T-helper 17 cell (primary cell): ENCODE data around the gene OSTN. TPM values are rescaled to one million over a fixed set of nuclear protein-coding genes. Genes with fewer than 3 reads are reported as not detected.

ENCODE experiments used
- ATAC-seq: fragments of 150-1000 bp; cut with Tn5 transposase; 2 replicates; pipeline ENCODE4 v1.10.0; 2021; ENCODE audit warnings: mild to moderate bottlenecking, moderate library complexity
- DNase-seq, 3 donors: peaks; one replicate each; pipeline versions ENCODE4 v3.0.0 to v3.0.0-alpha.2; 2020 to 2021
- H3K9me3 ChIP-seq: one replicate; pipeline ENCODE4 v1.7.0; 2013; ENCODE audit warnings: low read length, mild to moderate bottlenecking; ENCODE audit not compliant: control insufficient read depth, poor library complexity, severe bottlenecking
- H3K27ac Mint-ChIP-seq: one replicate; pipeline ENCODE4 v1.8.0; 2022; ENCODE audit warnings: mild to moderate bottlenecking, moderate library complexity, mixed read lengths
- H3K27me3 Mint-ChIP-seq: one replicate; pipeline ENCODE4 v1.8.0; 2022; ENCODE audit warnings: mixed read lengths
- H3K36me3 Mint-ChIP-seq: one replicate; pipeline ENCODE4 v1.8.0; 2022; ENCODE audit warnings: low read depth, mixed read lengths
- H3K4me1 Mint-ChIP-seq: one replicate; pipeline ENCODE4 v1.8.0; 2022; ENCODE audit warnings: mild to moderate bottlenecking, mixed read lengths
- H3K4me3 Mint-ChIP-seq: one replicate; pipeline ENCODE4 v1.8.0; 2022; ENCODE audit warnings: mild to moderate bottlenecking, moderate library complexity, mixed read lengths
- total RNA-seq, 4 donors: library from RNA in 2 of 4; stranded (reverse) in 2 of 4; gene quantifications; one replicate each; pipeline ENCODE4 v1.2.3 and lab custom pipeline; 2022 to 2026

OSTN gene
- total RNA-seq, 2 donors from 2014 or later, result not detected

DNA sequence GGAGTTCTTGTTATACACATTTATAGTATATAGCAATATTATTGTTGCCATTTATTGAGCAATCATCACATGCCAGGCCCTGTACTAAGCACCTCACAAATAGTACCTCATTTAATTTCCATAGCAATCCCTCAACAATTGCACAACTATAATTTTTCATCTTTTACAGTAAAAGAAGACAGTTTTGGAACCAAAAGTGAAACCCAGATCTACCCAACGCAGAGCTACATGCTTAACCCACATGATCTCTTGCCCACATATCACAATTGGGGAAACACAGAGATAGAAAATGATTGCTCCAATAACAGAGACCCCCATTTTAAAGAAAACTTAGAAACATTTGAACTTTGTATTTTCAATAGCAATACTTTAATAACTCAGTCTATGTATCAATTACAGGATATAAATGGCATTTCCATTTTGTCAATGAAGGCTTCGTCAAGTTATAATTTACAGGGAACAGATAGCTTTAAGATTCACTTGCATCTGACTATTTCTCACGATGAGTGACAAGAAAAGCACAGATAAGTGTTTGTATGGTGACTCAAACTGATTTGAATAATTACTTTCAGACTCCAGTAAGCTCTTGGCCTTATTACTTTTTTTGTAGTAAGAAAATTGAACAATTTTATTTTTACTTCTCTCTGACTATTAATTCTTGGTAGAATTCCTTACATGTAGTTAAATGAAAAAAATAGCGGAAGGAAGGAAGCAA is 91.4 kb downstream of the OSTN start:
- no peaks in the 10 kb centered on the region for H3K36me3 Mint-ChIP-seq
- peak; percentile 57 for ATAC-seq
- H3K4me3 Mint-ChIP-seq, result peak overlapping the region; percentile 52
- H3K27me3 Mint-ChIP-seq, result no peaks in the 10 kb centered on the region
- H3K9me3 ChIP-seq, result no peaks in the 10 kb centered on the region
- peak overlapping the region; percentile 44 for H3K27ac Mint-ChIP-seq
- no peaks in the 10 kb centered on the region for H3K4me1 Mint-ChIP-seq
- no peak for DNase-seq

DNA sequence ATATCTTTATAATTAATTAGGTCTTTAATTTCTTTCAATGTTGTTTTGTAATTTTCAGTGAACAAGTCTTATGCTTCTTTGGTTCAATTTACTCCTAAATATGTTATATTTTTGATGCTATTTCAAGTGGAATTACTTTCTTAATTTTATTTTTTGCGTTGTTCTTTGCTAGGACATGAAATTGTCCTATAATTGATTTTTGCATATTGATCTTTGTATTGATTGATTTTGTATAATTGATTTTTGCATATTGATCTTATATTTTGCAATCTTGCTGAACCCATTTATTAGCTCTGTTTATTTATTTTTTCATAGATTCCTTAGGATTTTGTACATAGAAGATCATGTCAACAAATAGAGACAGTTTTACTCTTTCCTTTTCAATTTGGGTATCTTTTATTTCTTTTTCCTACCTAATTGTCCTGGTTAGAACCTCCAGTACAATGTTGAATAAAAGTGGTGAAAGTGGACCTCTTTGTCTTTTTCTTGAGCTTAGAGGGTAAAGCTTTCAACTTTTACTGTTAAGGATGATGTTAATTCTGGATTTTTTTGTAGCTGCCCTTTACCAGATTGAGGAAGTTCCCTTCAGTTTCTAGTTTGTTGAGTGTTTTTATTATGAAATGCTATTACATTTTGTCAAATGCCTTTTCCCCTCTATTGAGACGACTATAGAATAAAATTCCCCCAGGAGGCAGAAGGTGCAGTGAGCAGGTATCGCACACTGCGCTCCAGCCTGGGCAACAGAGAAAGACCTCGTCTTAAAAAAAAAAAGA is 93.4 kb downstream of the OSTN start:
- Mint-ChIP-seq H3K27me3 (no peaks in the 10 kb centered on the region), H3K4me1 (no peaks in the 10 kb centered on the region), H3K36me3 (no peaks in the 10 kb centered on the region), H3K27ac (no peak overlapping the region), H3K4me3 (no peak overlapping the region)
- H3K9me3 ChIP-seq, result no peaks in the 10 kb centered on the region
- DNase-seq (no peak), ATAC-seq (no peak)

DNA sequence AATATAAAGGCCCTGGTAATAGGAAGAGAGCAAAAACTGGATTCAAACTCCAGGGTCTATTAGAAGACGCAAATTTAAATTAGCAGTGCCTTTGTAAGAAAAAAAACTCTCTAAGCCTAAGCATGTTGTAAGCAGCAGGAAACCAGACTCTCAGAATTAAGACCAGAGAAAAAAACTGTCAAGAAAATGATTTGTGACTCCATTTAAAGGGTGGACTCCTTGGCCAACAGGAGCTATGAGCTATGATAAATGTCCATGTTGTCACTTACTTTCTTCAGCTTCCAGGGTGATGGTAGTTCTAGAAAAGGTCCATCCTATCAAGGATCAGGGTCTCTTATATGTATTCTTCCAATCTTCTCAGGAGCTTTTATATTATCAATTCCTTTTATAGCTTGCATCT is 95.2 kb downstream of the OSTN start:
- no peaks in the 10 kb centered on the region for H3K27me3 Mint-ChIP-seq
- DNase-seq (no peak), ATAC-seq (no peak)
- H3K9me3 ChIP-seq, result no peaks in the 10 kb centered on the region
- no peaks in the 10 kb centered on the region for H3K36me3 Mint-ChIP-seq
- H3K27ac Mint-ChIP-seq, result no peak overlapping the region
- no peak overlapping the region for H3K4me3 Mint-ChIP-seq
- H3K4me1 Mint-ChIP-seq, result no peaks in the 10 kb centered on the region

DNA sequence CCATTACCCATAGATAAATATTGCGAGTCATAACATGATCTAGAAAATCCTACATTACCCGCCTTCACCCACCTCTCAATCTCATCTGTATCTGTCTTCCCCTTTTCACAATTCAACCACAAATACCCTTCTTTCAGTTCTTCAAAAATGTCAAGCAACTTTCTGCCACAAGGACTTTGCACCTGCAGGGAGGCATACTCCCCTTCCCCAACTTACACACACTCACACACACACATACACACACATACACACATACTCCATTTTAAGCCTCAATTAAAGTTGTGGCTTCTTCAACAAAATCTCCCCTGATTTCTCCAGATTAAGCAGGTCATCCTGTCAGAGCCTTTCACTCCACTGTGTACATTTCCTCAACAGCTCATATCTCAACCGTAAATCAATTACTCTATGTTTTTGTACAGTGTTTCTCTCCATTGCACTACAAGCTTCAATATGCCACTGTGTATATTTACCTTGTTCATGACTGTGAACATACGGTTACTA is 97.0 kb downstream of the OSTN start:
- Mint-ChIP-seq H3K4me3 (no peak overlapping the region), H3K4me1 (no peaks in the 10 kb centered on the region), H3K27me3 (no peaks in the 10 kb centered on the region), H3K36me3 (no peaks in the 10 kb centered on the region), H3K27ac (no peak overlapping the region)
- H3K9me3 ChIP-seq, result no peaks in the 10 kb centered on the region
- no peak for DNase-seq
- peak; percentile 36 for ATAC-seq

DNA sequence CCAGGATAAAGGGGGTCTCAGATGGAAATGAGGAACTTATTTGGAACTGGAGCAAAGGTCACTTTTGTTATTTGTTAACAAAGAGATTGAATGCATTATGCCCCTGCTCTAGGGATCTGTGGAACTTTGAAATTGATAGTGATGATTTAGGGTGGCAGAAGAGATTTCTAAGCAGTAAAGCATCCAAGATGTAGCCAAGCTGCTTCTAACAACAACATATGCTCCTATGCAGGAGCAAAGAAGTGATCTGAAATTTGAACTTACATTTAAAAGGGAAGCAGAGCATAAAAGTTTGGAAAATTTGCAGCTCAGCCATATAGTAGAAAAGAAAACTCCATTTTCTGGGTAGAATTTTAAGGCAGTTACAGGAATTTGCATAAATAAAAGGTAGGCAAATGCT is 99.8 kb downstream of the OSTN start:
- H3K9me3 ChIP-seq, result no peaks in the 10 kb centered on the region
- no peak overlapping the region for H3K4me3 Mint-ChIP-seq
- no peaks in the 10 kb centered on the region for H3K27me3 Mint-ChIP-seq
- H3K4me1 Mint-ChIP-seq, result no peaks in the 10 kb centered on the region
- ATAC-seq (no peak), DNase-seq (no peak)
- H3K27ac Mint-ChIP-seq, result no peak overlapping the region
- no peaks in the 10 kb centered on the region for H3K36me3 Mint-ChIP-seq

DNA sequence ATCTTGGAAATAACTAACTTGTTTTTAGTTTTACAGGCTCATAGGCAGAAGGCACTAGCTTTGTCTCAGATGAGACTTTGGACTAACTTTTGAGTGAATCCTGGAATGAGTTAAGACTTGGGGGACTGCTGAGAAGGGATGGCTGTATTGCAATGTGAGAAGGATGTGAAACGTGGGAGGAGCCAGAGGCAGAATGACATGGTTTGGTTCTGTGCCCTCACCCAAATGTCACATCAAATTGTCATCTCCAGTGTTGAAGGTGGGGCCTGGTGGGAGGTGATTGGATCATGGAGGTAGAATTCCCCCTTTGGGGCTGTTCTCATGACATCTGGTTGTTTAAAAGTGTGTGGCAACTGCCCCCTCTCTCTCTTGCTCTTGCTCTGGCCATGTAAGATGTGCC is 101.4 kb downstream of the OSTN start:
- Mint-ChIP-seq H3K36me3 (no peaks in the 10 kb centered on the region), H3K4me1 (no peaks in the 10 kb centered on the region), H3K4me3 (no peak overlapping the region), H3K27ac (no peak overlapping the region), H3K27me3 (no peaks in the 10 kb centered on the region)
- no peak for DNase-seq
- H3K9me3 ChIP-seq, result no peaks in the 10 kb centered on the region
- ATAC-seq, result no peak

DNA sequence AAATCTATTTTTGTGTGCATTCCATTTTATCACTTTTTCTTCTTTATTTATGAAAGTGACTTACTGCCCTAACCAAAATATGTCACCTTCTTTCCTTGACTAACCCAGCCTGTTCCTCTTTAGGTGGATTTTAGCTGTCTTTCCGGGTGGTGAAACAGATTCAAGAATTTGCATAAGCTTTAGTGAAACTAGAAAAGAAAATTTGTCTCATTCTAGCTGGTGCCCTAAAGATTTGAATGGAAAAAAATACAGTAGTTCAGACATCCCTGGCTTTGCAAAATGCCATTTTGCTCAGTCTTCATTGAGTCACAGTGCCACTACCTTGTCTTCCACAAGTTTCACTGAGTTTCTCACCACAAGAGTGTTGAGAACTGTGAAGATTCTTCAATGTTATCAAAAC is 102.0 kb downstream of the OSTN start:
- ATAC-seq (no peak), DNase-seq (no peak)
- Mint-ChIP-seq H3K36me3 (no peaks in the 10 kb centered on the region), H3K27ac (no peak overlapping the region), H3K4me1 (no peaks in the 10 kb centered on the region), H3K4me3 (no peak overlapping the region), H3K27me3 (no peaks in the 10 kb centered on the region)
- H3K9me3 ChIP-seq, result no peaks in the 10 kb centered on the region

DNA sequence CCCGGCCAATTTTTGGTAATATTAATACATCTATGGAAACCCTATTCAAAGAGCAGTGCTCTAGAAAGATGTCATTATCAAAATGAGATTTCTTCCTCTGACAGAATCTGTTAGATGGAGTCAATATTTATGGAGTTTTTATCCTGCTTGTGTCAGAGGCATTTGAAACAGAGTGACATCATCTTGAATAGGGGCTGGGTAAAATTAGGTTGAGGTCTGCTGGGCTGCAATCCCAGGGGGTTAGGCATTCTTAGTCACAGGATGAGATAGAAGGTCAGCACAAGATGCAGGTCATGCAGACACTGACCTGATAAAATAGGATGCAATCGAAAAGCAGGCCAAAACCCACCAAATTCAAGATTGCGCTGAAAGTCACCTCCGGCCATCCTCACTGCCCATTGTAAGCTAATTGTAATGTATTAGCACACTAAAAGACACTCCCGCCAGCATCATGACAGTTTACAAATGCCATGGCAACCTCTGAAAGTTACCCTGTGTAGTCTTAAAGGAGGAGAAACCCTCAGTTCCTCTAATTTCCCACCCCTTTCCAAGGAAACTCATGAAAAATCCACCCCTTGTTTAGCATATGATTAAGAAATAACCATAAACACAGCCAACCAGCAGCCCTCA is 102.9 kb downstream of the OSTN start:
- Mint-ChIP-seq H3K27me3 (no peaks in the 10 kb centered on the region), H3K4me3 (no peak overlapping the region), H3K27ac (no peak overlapping the region), H3K4me1 (no peaks in the 10 kb centered on the region), H3K36me3 (no peaks in the 10 kb centered on the region)
- DNase-seq (no peak), ATAC-seq (no peak)
- no peaks in the 10 kb centered on the region for H3K9me3 ChIP-seq

DNA sequence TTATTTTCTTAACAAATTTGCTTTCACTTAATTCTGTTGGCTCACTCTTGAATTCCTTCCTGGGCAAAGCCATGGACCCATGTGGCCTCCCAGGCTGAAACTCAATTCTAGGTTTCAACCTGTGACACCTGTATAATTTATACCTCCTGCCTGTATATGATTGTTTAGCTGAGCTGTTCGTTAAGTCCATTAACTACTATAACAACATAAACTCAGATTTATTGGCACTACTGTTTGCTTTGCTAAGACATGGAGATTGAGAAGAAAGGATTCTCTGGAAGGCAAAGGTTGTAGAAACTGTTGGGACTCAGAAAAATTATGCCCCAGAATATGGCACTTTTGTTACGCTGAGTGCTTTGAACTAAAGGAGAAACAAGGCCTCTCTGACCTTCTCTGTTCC is 103.4 kb downstream of the OSTN start:
- no peak for ATAC-seq
- no peaks in the 10 kb centered on the region for H3K4me1 Mint-ChIP-seq
- no peak overlapping the region for H3K27ac Mint-ChIP-seq

DNA sequence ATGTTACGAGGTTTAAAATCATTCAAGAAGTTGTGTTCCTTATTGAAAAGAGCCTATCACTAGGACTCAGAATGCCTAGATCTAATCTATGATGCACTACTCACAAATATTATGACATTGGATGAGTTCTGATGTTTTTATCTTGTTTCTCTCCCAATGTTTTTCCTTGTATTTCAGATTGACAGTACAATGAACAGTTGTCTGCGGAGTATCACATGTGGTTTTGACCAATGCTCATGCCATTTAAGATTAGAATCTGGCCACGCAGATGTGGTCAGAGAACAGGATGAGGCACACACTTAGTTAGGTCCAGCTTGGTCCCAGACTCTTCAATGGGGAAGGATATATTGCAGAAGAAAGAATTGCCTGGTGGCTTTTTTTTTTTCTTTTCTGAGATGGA is 104.6 kb downstream of the OSTN start:
- H3K4me3 Mint-ChIP-seq, result no peak overlapping the region
- ATAC-seq, result no peak
- no peaks in the 10 kb centered on the region for H3K4me1 Mint-ChIP-seq
- H3K27me3 Mint-ChIP-seq, result no peaks in the 10 kb centered on the region
- H3K9me3 ChIP-seq, result no peaks in the 10 kb centered on the region
- no peak overlapping the region for H3K27ac Mint-ChIP-seq
- no peaks in the 10 kb centered on the region for H3K36me3 Mint-ChIP-seq
- DNase-seq, result no peak

More for the DNA sequence above, 103.4 kb downstream of the OSTN start:
- Mint-ChIP-seq H3K27me3 (no peaks in the 10 kb centered on the region), H3K4me3 (no peak overlapping the region), H3K36me3 (no peaks in the 10 kb centered on the region)
- H3K9me3 ChIP-seq, result no peaks in the 10 kb centered on the region
- no peak for DNase-seq

DNA sequence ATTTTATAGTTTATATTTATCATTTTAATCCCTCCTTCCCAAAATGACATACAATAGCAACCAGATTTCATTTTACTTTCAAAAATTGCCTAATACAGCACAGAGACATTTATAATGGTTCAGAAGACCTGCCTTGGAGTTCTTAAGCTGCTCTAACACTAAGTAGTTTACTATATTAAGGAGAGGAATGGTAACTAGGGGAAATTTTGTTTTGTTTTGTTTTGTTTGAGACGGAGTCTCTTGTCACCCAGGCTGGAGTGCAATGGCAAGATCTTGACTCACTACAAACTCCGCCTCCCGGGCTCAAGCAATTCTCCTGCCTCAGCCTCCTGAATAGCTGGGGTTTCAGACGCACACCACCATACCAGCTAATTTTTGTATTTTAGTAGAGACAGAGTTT is 107.4 kb downstream of the OSTN start:
- H3K27me3 Mint-ChIP-seq, result no peaks in the 10 kb centered on the region
- H3K27ac Mint-ChIP-seq, result no peak overlapping the region
- H3K36me3 Mint-ChIP-seq, result no peaks in the 10 kb centered on the region
- H3K4me1 Mint-ChIP-seq, result no peaks in the 10 kb centered on the region
- H3K9me3 ChIP-seq, result no peaks in the 10 kb centered on the region
- DNase-seq (no peak), ATAC-seq (no peak)
- H3K4me3 Mint-ChIP-seq, result no peak overlapping the region

DNA sequence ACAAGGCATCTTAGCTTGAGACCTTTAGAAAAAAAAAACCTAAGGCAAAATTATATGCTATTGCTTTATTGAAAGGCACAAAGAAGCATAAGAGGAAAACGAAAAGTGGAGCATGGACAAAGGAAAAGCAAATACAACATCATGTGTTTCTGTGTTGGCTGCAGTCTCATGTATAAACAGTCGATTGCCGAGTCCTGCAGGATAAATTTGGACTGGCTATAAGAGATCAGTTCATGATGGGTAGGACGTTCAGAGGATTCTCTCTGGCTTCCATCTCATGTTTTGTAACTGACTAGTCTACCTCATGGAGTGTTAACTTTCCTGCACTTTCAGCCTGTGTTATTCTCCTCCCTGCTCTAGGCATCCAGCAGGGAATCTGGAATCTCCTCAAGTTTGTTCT is 108.3 kb downstream of the OSTN start:
- Mint-ChIP-seq H3K4me3 (no peak overlapping the region), H3K27me3 (no peaks in the 10 kb centered on the region), H3K36me3 (no peaks in the 10 kb centered on the region), H3K27ac (no peak overlapping the region), H3K4me1 (no peaks in the 10 kb centered on the region)
- ATAC-seq (no peak), DNase-seq (no peak)
- H3K9me3 ChIP-seq, result no peaks in the 10 kb centered on the region

DNA sequence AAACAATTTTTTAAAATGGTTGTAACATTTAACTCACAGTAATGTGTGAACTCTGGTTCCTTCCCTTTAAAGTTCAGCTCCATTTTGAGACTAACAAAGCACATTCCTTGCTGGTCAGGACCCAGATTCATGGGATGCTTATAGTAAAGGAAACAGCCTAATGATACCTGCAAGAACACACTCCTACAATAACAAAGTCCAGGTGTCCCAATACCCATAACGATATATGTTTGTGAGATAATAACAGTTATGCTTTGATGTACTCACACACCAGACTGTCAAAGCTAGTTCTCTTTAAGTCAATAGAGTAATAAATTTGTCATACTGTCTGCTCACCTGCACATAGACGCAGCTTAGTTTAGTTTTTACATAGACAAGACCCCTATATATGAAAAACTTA is 114.3 kb downstream of the OSTN start:
- DNase-seq (no peak), ATAC-seq (no peak)
- no peaks in the 10 kb centered on the region for H3K4me1 Mint-ChIP-seq
- H3K27me3 Mint-ChIP-seq, result no peaks in the 10 kb centered on the region
- H3K9me3 ChIP-seq, result no peaks in the 10 kb centered on the region
- no peak overlapping the region for H3K27ac Mint-ChIP-seq
- H3K4me3 Mint-ChIP-seq, result no peak overlapping the region
- no peaks in the 10 kb centered on the region for H3K36me3 Mint-ChIP-seq
